GM23338 (cell line): ENCODE data around the gene DOCK6. TPM values are rescaled to one million over a fixed set of nuclear protein-coding genes. Genes with fewer than 3 reads are reported as not detected.

ENCODE experiments used
- ATAC-seq: fragments of 200-7000 bp; cut with Tn5 transposase; 3 replicates; pipeline ENCODE4 v1.9.1; 2020
- DNase-seq: peaks from one replicate; pipeline ENCODE4 v3.0.0-alpha.2; 2015; ENCODE audit warnings: low spot score
- H2AFZ ChIP-seq: fragments of 200-600 bp; sonication (generic); 2 replicates; pipeline ENCODE4 v1.8.0; 2016; ENCODE audit warnings: antibody characterized with exemption, mild to moderate bottlenecking, moderate library complexity
- H3F3A ChIP-seq: fragments of 200-600 bp; sonication (generic); replicated peaks from 2 replicates; pipeline ENCODE4 v1.8.0; 2017; ENCODE audit warnings: antibody characterized with exemption, mixed run types, low read depth
- H3K27ac ChIP-seq: fragments of 200-600 bp; sonication (generic); 2 replicates; pipeline ENCODE4 v1.6.1; 2016; ENCODE audit warnings: low read depth
- H3K27me3 ChIP-seq: fragments of 200-600 bp; sonication (generic); 2 replicates; pipeline ENCODE4 v1.8.0; 2016; ENCODE audit warnings: mild to moderate bottlenecking, mixed run types, moderate library complexity; ENCODE audit not compliant: insufficient read depth
- H3K36me3 ChIP-seq: fragments of 200-600 bp; sonication (generic); 2 replicates; pipeline ENCODE4 v1.8.0; 2016; ENCODE audit warnings: mild to moderate bottlenecking; ENCODE audit not compliant: insufficient read depth
- H3K4me1 ChIP-seq: fragments of 200-600 bp; sonication (generic); 2 replicates; pipeline ENCODE4 v1.8.0; 2016; ENCODE audit warnings: mild to moderate bottlenecking, moderate library complexity; ENCODE audit not compliant: insufficient read depth
- H3K4me2 ChIP-seq: fragments of 200-600 bp; sonication (generic); 2 replicates; pipeline ENCODE4 v1.7.1; 2017; ENCODE audit warnings: mixed run types
- H3K4me3 ChIP-seq: fragments of 200-600 bp; sonication (generic); 2 replicates; pipeline ENCODE4 v1.6.1; 2016; ENCODE audit warnings: mixed run types
- H3K79me2 ChIP-seq: fragments of 200-600 bp; sonication (generic); replicated peaks from 2 replicates; pipeline ENCODE4 v1.8.0; 2017; ENCODE audit warnings: mild to moderate bottlenecking; ENCODE audit not compliant: insufficient read depth
- H3K9me2 ChIP-seq: fragments of 200-600 bp; sonication (generic); 2 replicates; pipeline ENCODE4 v1.8.0; 2017; ENCODE audit not compliant: insufficient read depth
- H4K20me1 ChIP-seq: fragments of 200-600 bp; sonication (generic); replicated peaks from 2 replicates; pipeline ENCODE4 v1.8.0; 2017; ENCODE audit warnings: mild to moderate bottlenecking; ENCODE audit not compliant: insufficient read depth
- H3K27ac Mint-ChIP-seq: 2 replicates; pipeline ENCODE4 v1.8.0; 2020; ENCODE audit warnings: inconsistent platforms, mild to moderate bottlenecking, moderate library complexity, mixed read lengths
- H3K27me3 Mint-ChIP-seq: 3 replicates; pipeline ENCODE4 v1.8.0; 2022; ENCODE audit warnings: low read depth, mild to moderate bottlenecking, moderate library complexity, mixed read lengths, inconsistent platforms; ENCODE audit not compliant: insufficient read depth, poor library complexity
- H3K36me3 Mint-ChIP-seq: 3 replicates; pipeline ENCODE4 v1.8.0; 2021; ENCODE audit warnings: low read depth, mild to moderate bottlenecking, inconsistent platforms, moderate library complexity, mixed read lengths
- H3K4me1 Mint-ChIP-seq: 3 replicates; pipeline ENCODE4 v1.8.0; 2020; ENCODE audit warnings: mild to moderate bottlenecking, inconsistent platforms, mixed read lengths
- H3K4me3 Mint-ChIP-seq: 3 replicates; pipeline ENCODE4 v1.8.0; 2021; ENCODE audit warnings: moderate library complexity, mild to moderate bottlenecking, inconsistent platforms, mixed read lengths
- H3K9me3 Mint-ChIP-seq: 3 replicates; pipeline ENCODE4 v1.8.0; 2020; ENCODE audit warnings: moderate library complexity, mild to moderate bottlenecking, inconsistent platforms, mixed read lengths
- CREB1 ChIP-seq: fragments of 250-450 bp; sonication (Bioruptor Pico); IDR thresholded peaks from 2 replicates; pipeline ENCODE4 v1.5.0; 2020; ENCODE audit warnings: low read depth, mild to moderate bottlenecking, moderate library complexity
- EZH2 ChIP-seq: fragments of 200-600 bp; sonication (generic); IDR thresholded peaks from one replicate; pipeline ENCODE4 v1.8.0; 2017; ENCODE audit warnings: antibody characterized with exemption, mild to moderate bottlenecking, low read depth; ENCODE audit not compliant: unreplicated experiment
- EZH2phosphoT487 ChIP-seq: fragments of 200-600 bp; sonication (generic); IDR thresholded peaks from one replicate; pipeline ENCODE4 v1.8.1; 2018; ENCODE audit warnings: antibody characterized with exemption; ENCODE audit not compliant: unreplicated experiment
- JUNB ChIP-seq: IDR thresholded peaks from one replicate; pipeline ENCODE4 v1.6.1; 2016; ENCODE audit warnings: antibody characterized with exemption; ENCODE audit not compliant: unreplicated experiment
- NANOG ChIP-seq: IDR thresholded peaks from 2 replicates; pipeline ENCODE4 v1.6.1; 2016; ENCODE audit warnings: antibody characterized with exemption, borderline replicate concordance
- POLR2AphosphoS5 ChIP-seq: IDR thresholded peaks from 2 replicates; pipeline ENCODE4 v1.6.1; 2016; ENCODE audit warnings: antibody characterized with exemption, low read depth
- STAT1 ChIP-seq: IDR thresholded peaks from one replicate; pipeline ENCODE4 v1.6.1; 2016; ENCODE audit warnings: antibody characterized with exemption; ENCODE audit not compliant: unreplicated experiment
- ZNF114 ChIP-seq: fragments of 250-450 bp; sonication (Bioruptor Pico); IDR thresholded peaks from 2 replicates; pipeline ENCODE4 v1.5.0; 2020; ENCODE audit warnings: mild to moderate bottlenecking, moderate library complexity
- ZNF331 ChIP-seq: fragments of 250-450 bp; sonication (Bioruptor Pico); IDR thresholded peaks from 2 replicates; pipeline ENCODE4 v1.5.0; 2020; ENCODE audit warnings: low read depth, mild to moderate bottlenecking, moderate library complexity
- polyA plus RNA-seq: library from polyadenylated mRNA; unstranded; fragments of >200 nt; fragmentation: Nextera tagmentation; extraction: Ambion mirVana; gene quantifications from 2 replicates; pipeline ENCODE4 v1.2.1, GENCODE V29; 2016
- total RNA-seq: library from RNA; depleted of rRNA; stranded (reverse); fragments of >200 nt; shearing (Covaris generic); gene quantifications from 2 replicates; pipeline ENCODE4 v1.2.3, GENCODE V29; 2014
- TF ChIP-seq, protein P1 (sequence below): fragments of 250-450 bp; sonication (Bioruptor Pico); IDR thresholded peaks from 2 replicates; pipeline ENCODE4 v1.5.0; 2020; ENCODE audit warnings: mild to moderate bottlenecking, moderate library complexity
- TF ChIP-seq, protein P2 (sequence below), 2 experiments: fragments of 200-600 bp in 1 of 2; sonication (generic) in 1 of 2; conservative IDR thresholded peaks; 2 replicates each; pipeline versions ENCODE4 v1.5.1 to v1.6.1; 2016 to 2017; ENCODE audit warnings: antibody characterized with exemption in 2 of 2, low read depth in 2 of 2, mild to moderate bottlenecking in 2 of 2, moderate library complexity in 1 of 2
- TF ChIP-seq, protein P3 (sequence below): IDR thresholded peaks from one replicate; pipeline ENCODE4 v1.6.1; 2018; ENCODE audit warnings: antibody characterized with exemption; ENCODE audit not compliant: unreplicated experiment
- TF ChIP-seq, protein P4 (sequence below): IDR thresholded peaks from 2 replicates; pipeline ENCODE4 v1.6.1; 2016; ENCODE audit warnings: antibody characterized with exemption

Gene DOCK6
- total and polyA plus RNA-seq, 2 experiments from 2014 or later: 34.6 to 49.0 TPM

DNA sequence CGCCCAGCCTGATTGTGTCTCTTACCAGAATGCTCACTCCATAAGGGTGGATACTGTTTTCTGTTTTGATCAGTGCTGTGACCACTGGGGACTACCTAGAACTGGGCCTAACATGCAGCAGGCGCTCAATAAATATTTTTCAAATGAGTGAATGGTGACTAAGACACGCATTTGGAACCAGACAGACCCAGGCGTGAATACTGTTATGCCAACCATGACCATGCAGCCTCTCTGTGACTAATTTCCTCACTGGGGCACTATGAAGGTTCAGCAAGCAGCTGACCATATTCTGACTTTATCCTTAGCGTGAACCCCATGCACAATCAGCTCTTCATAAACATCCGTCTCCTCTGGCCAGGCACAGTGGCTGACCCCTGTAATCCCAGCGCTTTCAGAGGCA, 93.8 kb downstream of the DOCK6 start:
- Histone ChIP-seq H3K4me1 (no peaks in the 10 kb centered on the region), H3K4me3 (no peak overlapping the region), H3K79me2 (no peaks in the 10 kb centered on the region), H3K27me3 (no peaks in the 10 kb centered on the region), H4K20me1 (no peaks in the 10 kb centered on the region; the same call in 1 of the 2 replicates), H3K4me2 (no peak overlapping the region), H2AFZ (no peak overlapping the region), H3F3A (peaks cover 9% of the 10 kb centered on the region; the same call in 1 of the 2 replicates), H3K36me3 (0 out of 2 replicates have a peak, but pooled peaks cover 8% of the 10 kb centered on the region), H3K27ac (no peak overlapping the region), H3K9me2 (no peaks in the 10 kb centered on the region)
- ATAC-seq: no peak
- TF ChIP-seq CREB1 (CRISPR knock-in tag) (no peak), EZH2 (no peak), JUNB (no peak), POLR2AphosphoS5 (no peak), STAT1 (no peak), ZNF114 (no peak), NANOG (no peak), EZH2phosphoT487 (no peak), ZNF331 (CRISPR knock-in tag) (no peak)
- TF ChIP-seq, protein P1, sequence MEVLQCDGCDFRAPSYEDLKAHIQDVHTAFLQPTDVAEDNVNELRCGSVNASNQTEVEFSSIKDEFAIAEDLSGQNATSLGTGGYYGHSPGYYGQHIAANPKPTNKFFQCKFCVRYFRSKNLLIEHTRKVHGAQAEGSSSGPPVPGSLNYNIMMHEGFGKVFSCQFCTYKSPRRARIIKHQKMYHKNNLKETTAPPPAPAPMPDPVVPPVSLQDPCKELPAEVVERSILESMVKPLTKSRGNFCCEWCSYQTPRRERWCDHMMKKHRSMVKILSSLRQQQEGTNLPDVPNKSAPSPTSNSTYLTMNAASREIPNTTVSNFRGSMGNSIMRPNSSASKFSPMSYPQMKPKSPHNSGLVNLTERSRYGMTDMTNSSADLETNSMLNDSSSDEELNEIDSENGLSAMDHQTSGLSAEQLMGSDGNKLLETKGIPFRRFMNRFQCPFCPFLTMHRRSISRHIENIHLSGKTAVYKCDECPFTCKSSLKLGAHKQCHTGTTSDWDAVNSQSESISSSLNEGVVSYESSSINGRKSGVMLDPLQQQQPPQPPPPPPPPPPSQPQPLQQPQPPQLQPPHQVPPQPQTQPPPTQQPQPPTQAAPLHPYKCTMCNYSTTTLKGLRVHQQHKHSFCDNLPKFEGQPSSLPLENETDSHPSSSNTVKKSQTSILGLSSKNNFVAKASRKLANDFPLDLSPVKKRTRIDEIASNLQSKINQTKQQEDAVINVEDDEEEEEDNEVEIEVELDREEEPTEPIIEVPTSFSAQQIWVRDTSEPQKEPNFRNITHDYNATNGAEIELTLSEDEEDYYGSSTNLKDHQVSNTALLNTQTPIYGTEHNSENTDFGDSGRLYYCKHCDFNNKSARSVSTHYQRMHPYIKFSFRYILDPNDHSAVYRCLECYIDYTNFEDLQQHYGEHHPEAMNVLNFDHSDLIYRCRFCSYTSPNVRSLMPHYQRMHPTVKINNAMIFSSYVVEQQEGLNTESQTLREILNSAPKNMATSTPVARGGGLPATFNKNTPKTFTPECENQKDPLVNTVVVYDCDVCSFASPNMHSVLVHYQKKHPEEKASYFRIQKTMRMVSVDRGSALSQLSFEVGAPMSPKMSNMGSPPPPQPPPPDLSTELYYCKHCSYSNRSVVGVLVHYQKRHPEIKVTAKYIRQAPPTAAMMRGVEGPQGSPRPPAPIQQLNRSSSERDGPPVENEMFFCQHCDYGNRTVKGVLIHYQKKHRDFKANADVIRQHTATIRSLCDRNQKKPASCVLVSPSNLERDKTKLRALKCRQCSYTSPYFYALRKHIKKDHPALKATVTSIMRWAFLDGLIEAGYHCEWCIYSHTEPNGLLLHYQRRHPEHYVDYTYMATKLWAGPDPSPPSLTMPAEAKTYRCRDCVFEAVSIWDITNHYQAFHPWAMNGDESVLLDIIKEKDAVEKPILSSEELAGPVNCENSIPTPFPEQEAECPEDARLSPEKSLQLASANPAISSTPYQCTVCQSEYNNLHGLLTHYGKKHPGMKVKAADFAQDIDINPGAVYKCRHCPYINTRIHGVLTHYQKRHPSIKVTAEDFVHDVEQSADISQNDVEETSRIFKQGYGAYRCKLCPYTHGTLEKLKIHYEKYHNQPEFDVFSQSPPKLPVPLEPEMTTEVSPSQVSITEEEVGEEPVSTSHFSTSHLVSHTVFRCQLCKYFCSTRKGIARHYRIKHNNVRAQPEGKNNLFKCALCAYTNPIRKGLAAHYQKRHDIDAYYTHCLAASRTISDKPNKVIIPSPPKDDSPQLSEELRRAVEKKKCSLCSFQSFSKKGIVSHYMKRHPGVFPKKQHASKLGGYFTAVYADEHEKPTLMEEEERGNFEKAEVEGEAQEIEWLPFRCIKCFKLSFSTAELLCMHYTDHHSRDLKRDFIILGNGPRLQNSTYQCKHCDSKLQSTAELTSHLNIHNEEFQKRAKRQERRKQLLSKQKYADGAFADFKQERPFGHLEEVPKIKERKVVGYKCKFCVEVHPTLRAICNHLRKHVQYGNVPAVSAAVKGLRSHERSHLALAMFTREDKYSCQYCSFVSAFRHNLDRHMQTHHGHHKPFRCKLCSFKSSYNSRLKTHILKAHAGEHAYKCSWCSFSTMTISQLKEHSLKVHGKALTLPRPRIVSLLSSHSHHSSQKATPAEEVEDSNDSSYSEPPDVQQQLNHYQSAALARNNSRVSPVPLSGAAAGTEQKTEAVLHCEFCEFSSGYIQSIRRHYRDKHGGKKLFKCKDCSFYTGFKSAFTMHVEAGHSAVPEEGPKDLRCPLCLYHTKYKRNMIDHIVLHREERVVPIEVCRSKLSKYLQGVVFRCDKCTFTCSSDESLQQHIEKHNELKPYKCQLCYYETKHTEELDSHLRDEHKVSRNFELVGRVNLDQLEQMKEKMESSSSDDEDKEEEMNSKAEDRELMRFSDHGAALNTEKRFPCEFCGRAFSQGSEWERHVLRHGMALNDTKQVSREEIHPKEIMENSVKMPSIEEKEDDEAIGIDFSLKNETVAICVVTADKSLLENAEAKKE (CRISPR knock-in tag): no peak
- TF ChIP-seq, protein P2, sequence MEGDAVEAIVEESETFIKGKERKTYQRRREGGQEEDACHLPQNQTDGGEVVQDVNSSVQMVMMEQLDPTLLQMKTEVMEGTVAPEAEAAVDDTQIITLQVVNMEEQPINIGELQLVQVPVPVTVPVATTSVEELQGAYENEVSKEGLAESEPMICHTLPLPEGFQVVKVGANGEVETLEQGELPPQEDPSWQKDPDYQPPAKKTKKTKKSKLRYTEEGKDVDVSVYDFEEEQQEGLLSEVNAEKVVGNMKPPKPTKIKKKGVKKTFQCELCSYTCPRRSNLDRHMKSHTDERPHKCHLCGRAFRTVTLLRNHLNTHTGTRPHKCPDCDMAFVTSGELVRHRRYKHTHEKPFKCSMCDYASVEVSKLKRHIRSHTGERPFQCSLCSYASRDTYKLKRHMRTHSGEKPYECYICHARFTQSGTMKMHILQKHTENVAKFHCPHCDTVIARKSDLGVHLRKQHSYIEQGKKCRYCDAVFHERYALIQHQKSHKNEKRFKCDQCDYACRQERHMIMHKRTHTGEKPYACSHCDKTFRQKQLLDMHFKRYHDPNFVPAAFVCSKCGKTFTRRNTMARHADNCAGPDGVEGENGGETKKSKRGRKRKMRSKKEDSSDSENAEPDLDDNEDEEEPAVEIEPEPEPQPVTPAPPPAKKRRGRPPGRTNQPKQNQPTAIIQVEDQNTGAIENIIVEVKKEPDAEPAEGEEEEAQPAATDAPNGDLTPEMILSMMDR (conservative IDR thresholded peaks at IDR 0.05; ENCODE audit: low read depth in 2 of 2): no peak
- TF ChIP-seq, protein P3, sequence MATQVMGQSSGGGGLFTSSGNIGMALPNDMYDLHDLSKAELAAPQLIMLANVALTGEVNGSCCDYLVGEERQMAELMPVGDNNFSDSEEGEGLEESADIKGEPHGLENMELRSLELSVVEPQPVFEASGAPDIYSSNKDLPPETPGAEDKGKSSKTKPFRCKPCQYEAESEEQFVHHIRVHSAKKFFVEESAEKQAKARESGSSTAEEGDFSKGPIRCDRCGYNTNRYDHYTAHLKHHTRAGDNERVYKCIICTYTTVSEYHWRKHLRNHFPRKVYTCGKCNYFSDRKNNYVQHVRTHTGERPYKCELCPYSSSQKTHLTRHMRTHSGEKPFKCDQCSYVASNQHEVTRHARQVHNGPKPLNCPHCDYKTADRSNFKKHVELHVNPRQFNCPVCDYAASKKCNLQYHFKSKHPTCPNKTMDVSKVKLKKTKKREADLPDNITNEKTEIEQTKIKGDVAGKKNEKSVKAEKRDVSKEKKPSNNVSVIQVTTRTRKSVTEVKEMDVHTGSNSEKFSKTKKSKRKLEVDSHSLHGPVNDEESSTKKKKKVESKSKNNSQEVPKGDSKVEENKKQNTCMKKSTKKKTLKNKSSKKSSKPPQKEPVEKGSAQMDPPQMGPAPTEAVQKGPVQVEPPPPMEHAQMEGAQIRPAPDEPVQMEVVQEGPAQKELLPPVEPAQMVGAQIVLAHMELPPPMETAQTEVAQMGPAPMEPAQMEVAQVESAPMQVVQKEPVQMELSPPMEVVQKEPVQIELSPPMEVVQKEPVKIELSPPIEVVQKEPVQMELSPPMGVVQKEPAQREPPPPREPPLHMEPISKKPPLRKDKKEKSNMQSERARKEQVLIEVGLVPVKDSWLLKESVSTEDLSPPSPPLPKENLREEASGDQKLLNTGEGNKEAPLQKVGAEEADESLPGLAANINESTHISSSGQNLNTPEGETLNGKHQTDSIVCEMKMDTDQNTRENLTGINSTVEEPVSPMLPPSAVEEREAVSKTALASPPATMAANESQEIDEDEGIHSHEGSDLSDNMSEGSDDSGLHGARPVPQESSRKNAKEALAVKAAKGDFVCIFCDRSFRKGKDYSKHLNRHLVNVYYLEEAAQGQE: no peak
- TF ChIP-seq, protein P4, sequence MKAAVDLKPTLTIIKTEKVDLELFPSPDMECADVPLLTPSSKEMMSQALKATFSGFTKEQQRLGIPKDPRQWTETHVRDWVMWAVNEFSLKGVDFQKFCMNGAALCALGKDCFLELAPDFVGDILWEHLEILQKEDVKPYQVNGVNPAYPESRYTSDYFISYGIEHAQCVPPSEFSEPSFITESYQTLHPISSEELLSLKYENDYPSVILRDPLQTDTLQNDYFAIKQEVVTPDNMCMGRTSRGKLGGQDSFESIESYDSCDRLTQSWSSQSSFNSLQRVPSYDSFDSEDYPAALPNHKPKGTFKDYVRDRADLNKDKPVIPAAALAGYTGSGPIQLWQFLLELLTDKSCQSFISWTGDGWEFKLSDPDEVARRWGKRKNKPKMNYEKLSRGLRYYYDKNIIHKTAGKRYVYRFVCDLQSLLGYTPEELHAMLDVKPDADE: no peak
- Mint-ChIP-seq H3K27me3 (no peaks in the 10 kb centered on the region), H3K27ac (no peak overlapping the region), H3K4me3 (no peak overlapping the region), H3K9me3 (no peaks in the 10 kb centered on the region), H3K36me3 (peaks cover 34% of the 10 kb centered on the region), H3K4me1 (no peaks in the 10 kb centered on the region)
- no peak for DNase-seq
